ENCODE results near the gene SERPINB6. TPM values are rescaled to one million over a fixed set of nuclear protein-coding genes. Genes with fewer than 3 reads are reported as not detected.
A peak's percentile ranks its signal among the peaks of the same experiment; 100 is the strongest.
"Not testable (repeated sequence)": the region's sequence is repeated elsewhere in the genome, so short reads cannot be mapped to it uniquely, and the experiment has no call there.

Gene SERPINB6
- total RNA-seq, 1 donor from 2014 or later = 128 TPM

DNA sequence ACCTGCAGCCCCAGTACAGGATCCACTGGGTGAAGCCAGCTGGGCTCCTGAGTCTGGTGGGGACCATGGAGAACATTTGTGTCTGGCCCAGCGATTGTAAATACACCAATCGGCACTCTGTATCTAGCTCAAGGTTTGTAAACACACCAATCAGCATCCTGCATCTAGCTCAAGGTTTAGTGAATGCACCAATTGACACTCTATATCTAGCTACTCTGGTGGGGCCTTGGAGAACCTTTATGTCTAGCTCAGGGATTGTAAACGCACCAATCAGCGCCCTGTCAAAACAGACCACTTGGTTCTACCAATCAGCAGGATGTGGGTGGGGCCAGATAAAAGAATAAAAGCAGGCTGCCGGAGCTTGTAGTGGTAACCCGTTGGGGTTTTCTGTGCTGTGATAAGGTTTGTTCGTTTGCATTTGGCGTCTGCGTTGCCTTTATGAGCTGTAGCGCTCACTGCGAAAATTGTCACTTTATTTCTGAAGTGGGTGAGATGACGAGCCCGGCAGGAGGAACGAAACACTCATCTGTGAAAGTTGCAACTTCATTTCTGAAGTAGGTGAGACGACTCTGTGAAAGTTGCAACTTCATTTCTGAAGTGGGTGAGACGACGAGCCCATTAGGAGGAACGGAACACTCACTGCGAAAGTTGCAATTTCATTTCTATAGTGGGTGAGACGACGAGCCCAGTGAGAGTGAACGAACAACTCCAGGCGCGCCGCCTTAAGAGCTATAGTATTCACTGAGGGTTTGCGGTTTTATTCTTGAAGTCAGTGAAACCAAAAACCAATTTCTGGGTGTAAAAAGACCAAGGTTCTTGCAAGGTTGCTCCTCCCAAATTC, 31.1 kb downstream of the SERPINB6 start:
- DNase-seq (ENCODE audit: low read depth) = no peak

DNA sequence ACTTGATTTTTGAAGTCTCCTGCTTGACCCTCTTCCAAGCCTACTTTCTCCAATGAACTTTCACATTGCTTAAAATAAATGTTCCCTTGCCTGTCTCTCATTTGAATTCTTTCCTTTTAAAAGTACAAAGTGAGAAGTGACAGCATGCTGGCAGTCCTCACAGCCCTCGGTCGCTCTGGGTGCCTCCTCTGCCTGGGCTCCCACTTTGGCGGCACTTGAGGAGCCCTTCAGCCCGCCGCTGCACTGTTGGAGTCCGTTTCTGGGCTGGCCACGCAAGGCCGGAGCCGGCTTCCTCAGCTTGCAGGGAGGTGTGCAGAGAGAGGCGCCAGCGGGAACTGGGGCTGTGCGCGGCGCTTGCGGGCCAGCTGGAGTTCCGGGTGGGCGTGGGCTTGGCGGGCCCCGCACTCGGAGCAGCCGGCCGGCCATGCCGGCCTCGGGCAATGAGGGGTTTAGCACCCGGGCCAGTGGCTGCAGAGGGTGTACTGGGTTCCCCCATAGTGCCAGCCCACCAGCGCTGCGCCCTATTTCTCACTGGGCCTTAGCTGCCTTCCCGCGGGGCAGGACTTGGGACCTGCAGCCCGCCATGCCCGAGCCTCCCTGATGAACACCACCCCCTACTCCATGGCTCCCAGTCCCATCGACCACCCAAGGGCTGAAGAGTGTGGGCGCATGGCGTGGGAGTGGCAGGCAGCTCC, 31.9 kb downstream of the SERPINB6 start:
- no peak for DNase-seq (ENCODE audit: low read depth)

- no peak for DNase-seq (ENCODE audit: low read depth)
Measured at GRCh38 chr6:2938632-2939083, 32.7 kb downstream of the SERPINB6 start.

DNA sequence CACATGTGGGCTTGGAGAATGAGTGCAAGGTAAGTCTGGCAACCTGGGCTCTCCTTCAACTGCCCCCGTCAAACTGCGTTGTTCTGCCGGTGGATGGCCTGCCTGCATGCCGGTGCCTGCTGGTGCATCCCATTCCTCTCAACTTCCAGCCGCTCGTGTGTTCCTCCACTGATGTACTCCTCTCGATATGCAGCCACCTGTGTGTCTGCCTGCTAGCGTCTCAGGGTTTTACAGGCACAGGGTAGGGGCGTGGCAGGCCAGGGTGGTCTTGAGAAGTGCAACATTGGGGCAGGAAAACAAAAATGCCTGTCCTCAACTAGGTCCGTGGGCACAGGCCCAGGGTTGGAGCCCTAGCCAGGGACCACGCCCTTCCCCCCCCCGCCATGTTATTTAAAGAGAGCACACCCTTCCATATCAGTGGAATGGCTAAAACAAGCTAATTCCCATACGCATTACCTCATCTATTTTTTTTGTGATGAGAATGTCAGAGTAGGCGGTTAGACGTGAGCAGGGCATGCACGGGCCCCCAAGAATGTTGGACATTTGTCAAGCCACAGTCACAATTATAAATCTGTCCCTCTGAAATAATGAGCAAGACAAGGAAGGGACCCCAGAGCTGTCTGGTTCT, 33.2 kb downstream of the SERPINB6 start:
- no peak for DNase-seq (ENCODE audit: low read depth)

GRCh38 chr6:2937627-2938003, 33.8 kb downstream of the SERPINB6 start:
- no peak for DNase-seq (ENCODE audit: low read depth)

DNA sequence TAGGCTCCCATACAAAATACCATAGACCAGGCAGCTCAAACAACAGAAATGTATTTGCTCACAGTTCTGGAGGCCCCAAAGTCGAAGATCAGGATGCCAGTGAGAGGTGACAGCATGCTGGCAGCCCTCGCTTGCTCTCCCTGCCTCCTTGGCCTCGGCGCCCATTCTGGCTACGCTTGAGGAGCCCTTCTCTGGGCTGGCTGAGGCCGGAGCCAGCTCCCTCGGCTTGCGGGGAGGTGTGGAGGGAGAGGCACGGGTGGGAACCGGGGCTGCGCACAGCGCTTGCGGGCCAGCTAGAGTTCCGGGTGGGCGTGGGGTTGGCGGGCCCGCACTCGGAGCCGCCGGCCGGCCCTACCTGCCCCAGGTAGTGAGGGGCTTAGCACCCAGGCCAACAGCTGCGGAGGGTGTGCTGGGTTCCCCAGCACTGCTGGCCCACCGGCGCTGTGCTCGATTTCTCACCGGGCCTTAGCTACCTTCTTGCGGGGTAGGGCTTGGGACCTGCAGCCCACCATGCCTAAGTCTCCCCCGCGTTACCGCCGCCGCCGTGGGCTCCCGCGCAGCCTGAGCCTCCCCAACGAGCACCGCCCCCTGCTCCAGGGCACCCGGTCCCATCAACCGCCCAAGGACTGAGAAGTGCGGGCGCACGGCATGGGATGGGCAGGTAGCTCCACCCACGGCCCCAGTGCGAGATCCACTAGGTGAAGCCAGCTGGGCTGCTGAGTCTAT, 35.6 kb downstream of the SERPINB6 start:
- DNase-seq (ENCODE audit: low read depth) = no peak

GRCh38 chr6:2934057-2934456, 37.3 kb downstream of the SERPINB6 start:
- DNase-seq (ENCODE audit: low read depth) = no peak

- not testable (repeated sequence) for DNase-seq (ENCODE audit: low read depth)
Measured at GRCh38 chr6:2932911-2933310, 38.5 kb downstream of the SERPINB6 start.

- DNase-seq (ENCODE audit: low read depth) = peak; percentile 95
Measured at GRCh38 chr6:2931970-2932748, 39.2 kb downstream of the SERPINB6 start.

DNA sequence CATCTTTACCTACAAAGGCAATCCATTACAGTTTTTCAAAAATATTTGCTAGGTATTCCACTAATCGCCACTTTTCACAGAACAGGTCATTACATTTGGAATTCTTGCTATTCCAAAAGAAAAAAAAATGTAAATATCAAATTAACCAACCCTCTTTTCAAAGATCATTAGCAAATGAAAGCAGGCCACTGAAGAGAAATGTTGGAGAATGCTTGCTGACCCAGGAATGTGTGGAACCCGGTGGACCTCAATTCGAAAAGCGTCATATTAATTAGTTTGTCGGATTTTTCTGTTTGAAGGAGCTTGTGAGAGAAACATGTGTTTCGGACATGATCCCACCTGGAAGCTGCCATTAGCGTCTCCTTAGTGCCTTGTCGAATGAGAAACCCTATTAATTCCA, 40.3 kb downstream of the SERPINB6 start:
- DNase-seq (ENCODE audit: low read depth) = no peak

- DNase-seq (ENCODE audit: low read depth) = not testable (repeated sequence)
Measured at GRCh38 chr6:2927931-2928330, 43.4 kb downstream of the SERPINB6 start.

DNA sequence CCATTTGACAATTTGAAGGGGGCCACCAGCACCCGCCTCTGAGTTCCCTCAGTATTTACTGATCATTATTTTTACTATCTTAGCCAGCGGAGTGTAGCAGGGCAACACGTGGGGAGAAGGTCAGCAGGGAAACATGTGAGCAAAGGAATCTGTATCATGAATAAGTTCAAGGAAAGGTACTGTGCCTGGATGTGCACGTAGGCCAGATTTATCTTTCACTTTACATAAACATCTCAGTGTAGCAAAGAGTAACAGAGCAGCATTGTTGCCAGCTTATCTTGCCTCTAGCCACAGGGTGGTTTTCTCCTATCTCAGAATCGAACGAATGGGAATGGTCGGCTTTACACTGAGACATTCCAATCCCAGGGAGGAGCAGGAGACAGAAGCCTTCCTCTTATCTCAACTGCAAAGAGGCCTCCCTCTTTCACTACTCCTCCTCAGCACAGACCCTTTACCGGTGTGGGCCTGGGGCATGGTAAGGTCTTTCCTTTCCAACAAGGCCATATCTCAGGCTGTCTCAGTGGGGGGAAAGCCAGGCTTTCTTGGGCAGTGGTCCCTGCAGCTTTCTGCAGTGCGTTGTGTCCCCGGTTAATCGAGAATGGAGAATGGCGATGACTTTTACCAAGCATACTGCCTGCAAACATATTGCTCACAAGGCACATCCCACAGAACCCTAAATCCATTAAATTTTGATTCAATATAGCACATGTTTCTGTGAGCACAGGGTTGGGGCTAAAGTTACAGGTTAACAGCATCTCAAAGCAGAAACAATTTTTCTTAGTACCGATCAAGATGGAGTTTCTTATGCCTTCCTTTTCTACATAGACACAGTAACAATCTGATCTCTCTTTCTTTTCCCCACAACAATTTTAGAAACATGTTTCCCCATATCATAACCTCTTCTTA, 45.3 kb downstream of the SERPINB6 start:
- DNase-seq (ENCODE audit: low read depth) = not testable (repeated sequence)

DNA sequence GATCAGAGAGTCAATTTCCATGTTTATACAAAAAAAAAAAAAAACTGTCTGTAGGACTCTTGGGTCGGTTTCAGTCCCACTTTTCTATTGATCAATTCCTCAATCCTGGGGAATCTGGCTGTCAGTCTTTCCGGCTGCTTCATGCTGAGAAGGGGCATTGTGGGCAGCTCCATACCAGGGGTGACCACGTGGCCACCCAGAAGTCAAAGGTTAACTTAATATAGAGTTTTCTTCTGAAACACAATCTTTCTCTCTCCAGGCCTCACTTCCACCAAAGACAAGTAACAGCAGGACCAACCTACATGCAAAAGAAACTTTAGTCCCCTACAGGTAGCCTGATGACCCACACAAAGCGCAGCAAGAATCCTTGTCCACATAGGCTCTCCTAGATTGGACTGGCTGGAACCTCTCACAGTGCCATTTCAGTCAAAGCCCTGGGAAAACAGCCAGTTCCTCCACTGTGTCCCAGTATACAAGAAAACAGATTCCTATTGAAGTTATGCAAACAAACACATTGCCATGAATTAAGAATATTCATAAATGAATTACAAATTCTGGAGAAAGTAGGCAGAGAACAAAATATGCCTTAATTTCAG, 49.7 kb downstream of the SERPINB6 start:
- no peak for DNase-seq (ENCODE audit: low read depth)

DNA sequence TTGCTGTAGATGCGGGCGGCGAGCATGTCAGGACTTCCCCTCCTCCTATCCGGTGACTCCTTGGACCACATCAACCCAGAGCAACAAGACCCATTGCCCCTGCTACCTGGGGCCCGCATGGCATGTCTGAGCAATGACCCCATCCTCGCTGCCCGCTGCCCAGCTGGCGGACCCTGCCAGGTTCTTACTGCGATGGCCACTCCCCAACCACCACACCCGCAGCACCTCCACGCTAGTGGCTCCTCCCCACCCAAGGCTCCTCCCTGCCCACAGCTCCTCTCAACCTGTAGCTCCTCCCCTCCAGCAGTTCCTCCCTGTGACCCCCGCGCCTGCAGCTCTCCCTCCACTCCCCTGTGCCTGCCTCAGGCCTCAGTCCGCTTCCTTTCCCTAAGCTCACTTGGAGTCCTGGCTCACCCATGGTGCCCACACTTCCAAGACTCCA, 50.7 kb downstream of the SERPINB6 start:
- DNase-seq (ENCODE audit: low read depth) = no peak

- no peak for DNase-seq (ENCODE audit: low read depth)
Measured at GRCh38 chr6:2919886-2920285, 51.5 kb downstream of the SERPINB6 start.

GRCh38 chr6:2919401-2919800, 52.0 kb downstream of the SERPINB6 start:
- no peak for DNase-seq (ENCODE audit: low read depth)

DNA sequence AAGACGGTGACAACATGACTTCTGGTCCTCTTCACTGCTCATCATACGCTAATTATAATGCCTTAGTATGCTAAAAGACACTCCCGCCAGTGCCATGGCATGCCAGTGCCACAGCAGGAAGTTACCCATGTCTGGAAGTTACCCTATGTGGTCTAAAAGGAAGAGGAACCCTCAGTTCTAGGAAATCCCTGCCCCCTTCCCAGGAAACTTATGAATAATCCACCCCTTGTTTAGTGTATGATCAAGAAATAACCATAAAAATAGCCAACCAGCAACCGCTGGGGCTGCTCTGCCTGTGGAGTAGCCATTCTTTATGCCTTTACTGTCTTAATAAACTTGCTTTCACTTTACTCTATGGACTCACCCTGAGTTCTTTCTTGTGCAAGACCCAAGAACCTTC, 52.4 kb downstream of the SERPINB6 start:
- no peak for DNase-seq (ENCODE audit: low read depth)

DNA sequence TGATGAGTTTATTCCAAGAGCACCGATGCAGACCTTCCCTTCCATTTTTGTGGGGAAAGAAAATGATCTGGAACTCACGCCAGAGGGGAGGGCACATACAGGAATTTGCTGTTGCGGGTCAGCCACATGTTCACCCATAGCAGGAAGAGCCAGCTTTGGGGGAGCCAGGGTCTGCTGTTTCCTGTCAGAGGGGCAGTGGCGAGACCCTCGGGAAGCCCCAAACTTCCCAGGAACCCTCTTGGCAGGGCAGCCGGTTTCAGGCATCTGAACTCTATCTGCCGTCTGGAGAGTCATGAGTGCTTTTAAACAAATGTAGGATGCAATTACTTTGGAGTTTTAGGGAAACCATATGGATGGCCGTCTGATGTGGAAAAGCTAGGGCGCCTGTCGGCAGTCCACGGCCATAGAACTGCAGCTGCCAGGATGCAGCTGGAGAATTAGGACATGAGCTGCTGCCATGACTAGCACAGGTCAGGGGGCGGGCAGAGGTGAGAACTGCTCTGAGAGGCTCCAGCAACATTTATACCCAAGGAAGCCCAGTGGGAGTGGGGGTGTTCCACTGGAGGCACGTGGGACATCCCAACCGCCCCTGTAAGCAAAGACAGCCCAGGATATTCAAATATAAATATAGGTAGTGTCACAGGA, 53.4 kb downstream of the SERPINB6 start:
- no peak for DNase-seq (ENCODE audit: low read depth)

DNA sequence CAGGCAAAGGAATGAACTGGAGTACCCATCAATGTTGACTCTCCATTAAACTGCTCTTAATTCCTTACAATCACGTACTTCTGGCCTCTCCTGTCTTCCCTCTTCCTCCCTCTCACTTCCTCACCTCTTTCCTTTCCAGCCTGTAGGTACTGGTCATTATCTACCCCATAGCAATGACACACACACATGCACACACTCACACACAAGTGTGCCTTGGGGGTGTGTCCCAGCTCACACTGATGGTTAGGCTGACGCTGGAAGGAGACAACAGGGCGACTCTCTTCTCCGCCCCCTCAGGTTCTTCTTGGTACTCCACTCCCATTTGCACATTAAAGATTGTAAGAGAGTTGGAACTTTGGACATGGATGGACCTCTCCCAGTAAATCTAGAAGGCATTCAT, 54.3 kb downstream of the SERPINB6 start:
- DNase-seq (ENCODE audit: low read depth) = no peak

Measured in myocyte (in vitro differentiated cells).